NCI-H774 (cell line): ENCODE data around the gene APPL2.
"Not testable (repeated sequence)": the region's sequence is repeated elsewhere in the genome, so short reads cannot be mapped to it uniquely, and the experiment has no call there.

Experiments used
- DNase-seq: peaks from one replicate; lab custom pipeline; 2025; lab: John Stamatoyannopoulos, UW

The APPL2 gene

GRCh38 chr12:105192624-105193225, 43.2 kb downstream of the APPL2 start:
- no peak for DNase-seq

GRCh38 chr12:105190530-105190929, 45.4 kb downstream of the APPL2 start:
- DNase-seq = no peak

- no peak for DNase-seq
Observed at GRCh38 chr12:105189293-105189692, 46.7 kb downstream of the APPL2 start.

GRCh38 chr12:105183976-105184375, 52.0 kb downstream of the APPL2 start:
- DNase-seq = not testable (repeated sequence)

GRCh38 chr12:105183406-105183805, 52.6 kb downstream of the APPL2 start:
- DNase-seq = not testable (repeated sequence)

- not testable (repeated sequence) for DNase-seq
Observed at GRCh38 chr12:105179114-105179513, 56.9 kb downstream of the APPL2 start.

GRCh38 chr12:105177208-105177607, 58.8 kb downstream of the APPL2 start:
- no peak for DNase-seq

GRCh38 chr12:105175397-105175990, 60.5 kb downstream of the APPL2 start:
- DNase-seq = no peak

- no peak for DNase-seq
Observed at GRCh38 chr12:105171691-105172436, 64.1 kb downstream of the APPL2 start.

- no peak for DNase-seq
Observed at GRCh38 chr12:105170139-105170538, 65.8 kb downstream of the APPL2 start.

- no peak for DNase-seq
Observed at GRCh38 chr12:105168006-105168405, 68.0 kb downstream of the APPL2 start.

- no peak for DNase-seq
Observed at GRCh38 chr12:105167346-105167745, 68.6 kb downstream of the APPL2 start.

GRCh38 chr12:105166736-105167135, 69.2 kb downstream of the APPL2 start:
- DNase-seq = no peak

GRCh38 chr12:105164068-105164467, 71.9 kb downstream of the APPL2 start:
- DNase-seq = no peak

- no peak for DNase-seq
Observed at GRCh38 chr12:105162174-105162573, 73.8 kb downstream of the APPL2 start.

- DNase-seq = no peak
Observed at GRCh38 chr12:105158876-105159275, 77.1 kb downstream of the APPL2 start.

GRCh38 chr12:105157606-105158005, 78.4 kb downstream of the APPL2 start:
- DNase-seq = no peak

- DNase-seq = no peak
Observed at GRCh38 chr12:105156260-105156659, 79.7 kb downstream of the APPL2 start.

GRCh38 chr12:105142259-105142658, 93.7 kb downstream of the APPL2 start:
- no peak for DNase-seq

- no peak for DNase-seq
Observed at GRCh38 chr12:105141320-105141922, 94.6 kb downstream of the APPL2 start.

- DNase-seq = no peak
Observed at GRCh38 chr12:105138248-105138647, 97.7 kb downstream of the APPL2 start.
